LoVo (cell line): ENCODE results near the gene PTPRM.

Experiments
- DNase-seq: peaks from one replicate; pipeline ENCODE4 v3.0.0-alpha.2; 2016; ENCODE audit warnings: low spot score

Gene PTPRM

GRCh38 chr18:8117006-8117371 is 549.9 kb downstream of the PTPRM start:
- DNase-seq: no peak

GRCh38 chr18:8121101-8121500 is 554.0 kb downstream of the PTPRM start:
- no peak for DNase-seq

GRCh38 chr18:8121942-8122480 is 554.9 kb downstream of the PTPRM start:
- DNase-seq: no peak

GRCh38 chr18:8124232-8125146 is 557.4 kb downstream of the PTPRM start:
- DNase-seq: no peak

GRCh38 chr18:8130096-8130495 is 563.0 kb downstream of the PTPRM start:
- no peak for DNase-seq

- no peak for DNase-seq
Measured at GRCh38 chr18:8133032-8133431, 565.9 kb downstream of the PTPRM start.

GRCh38 chr18:8133888-8134287 is 566.8 kb downstream of the PTPRM start:
- DNase-seq: no peak

- no peak for DNase-seq
Measured at GRCh38 chr18:8139127-8139527, 572.0 kb downstream of the PTPRM start.

- DNase-seq: no peak
Measured at GRCh38 chr18:8139891-8140406, 572.8 kb downstream of the PTPRM start.

GRCh38 chr18:8140841-8141501 is 573.9 kb downstream of the PTPRM start:
- no peak for DNase-seq

GRCh38 chr18:8142131-8142711 is 575.1 kb downstream of the PTPRM start:
- no peak for DNase-seq

- DNase-seq: no peak
Measured at GRCh38 chr18:8142932-8143331, 575.8 kb downstream of the PTPRM start.

GRCh38 chr18:8151181-8151580 is 584.1 kb downstream of the PTPRM start:
- DNase-seq: no peak

GRCh38 chr18:8153887-8154583 is 586.9 kb downstream of the PTPRM start:
- DNase-seq: no peak

GRCh38 chr18:8162802-8163201 is 595.7 kb downstream of the PTPRM start:
- DNase-seq: no peak

GRCh38 chr18:8163286-8163959 is 596.3 kb downstream of the PTPRM start:
- no peak for DNase-seq

- DNase-seq: no peak
Measured at GRCh38 chr18:8165095-8165494, 598.0 kb downstream of the PTPRM start.

GRCh38 chr18:8167026-8167425 is 599.9 kb downstream of the PTPRM start:
- DNase-seq: no peak

GRCh38 chr18:8167673-8168072 is 600.6 kb downstream of the PTPRM start:
- no peak for DNase-seq

- no peak for DNase-seq
Measured at GRCh38 chr18:8169722-8170121, 602.6 kb downstream of the PTPRM start.

GRCh38 chr18:8174771-8175170 is 607.7 kb downstream of the PTPRM start:
- DNase-seq: no peak
